HG02981 (cell line): ENCODE results near the gene DAB2IP.
"Not testable (repeated sequence)": the region's sequence is repeated elsewhere in the genome, so short reads cannot be mapped to it uniquely, and the experiment has no call there.

ENCODE experiments used
- ATAC-seq: cut with Tn5 transposase; IDR thresholded peaks from one replicate; pipeline ENCODE4 v1.9.1; 2021; ENCODE audit warnings: mild to moderate bottlenecking, moderate library complexity; ENCODE audit not compliant: unreplicated experiment

Gene DAB2IP

GRCh38 chr9:121643473-121643872 is 8.0 kb upstream of the DAB2IP start:
- no peak for ATAC-seq

- ATAC-seq = not testable (repeated sequence)
Observed at GRCh38 chr9:121644040-121644439, 7.4 kb upstream of the DAB2IP start.

- ATAC-seq = no peak
Observed at GRCh38 chr9:121645003-121645402, 6.4 kb upstream of the DAB2IP start.

- ATAC-seq = no peak
Observed at GRCh38 chr9:121645853-121646807, 5.3 kb upstream of the DAB2IP start.

GRCh38 chr9:121646992-121647391 is 4.4 kb upstream of the DAB2IP start:
- ATAC-seq = no peak

- ATAC-seq = no peak
Observed at GRCh38 chr9:121648172-121648571, 3.3 kb upstream of the DAB2IP start.

GRCh38 chr9:121648799-121649198 is 2.6 kb upstream of the DAB2IP start:
- no peak for ATAC-seq

GRCh38 chr9:121649476-121650216 is 1.8 kb upstream of the DAB2IP start:
- no peak for ATAC-seq

GRCh38 chr9:121650217-121651007 is 1.0 kb upstream of the DAB2IP start:
- no peak for ATAC-seq

GRCh38 chr9:121651008-121651294 is 483 bp upstream of the DAB2IP start:
- no peak for ATAC-seq

GRCh38 chr9:121652021-121652837 is 795 bp downstream of the DAB2IP start:
- ATAC-seq = no peak

GRCh38 chr9:121652838-121653231 is 1.4 kb downstream of the DAB2IP start:
- ATAC-seq = no peak

- no peak for ATAC-seq
Observed at GRCh38 chr9:121654499-121655140, 3.2 kb downstream of the DAB2IP start.

GRCh38 chr9:121655231-121655755 is 3.9 kb downstream of the DAB2IP start:
- no peak for ATAC-seq

GRCh38 chr9:121656941-121657470 is 5.6 kb downstream of the DAB2IP start:
- no peak for ATAC-seq

- ATAC-seq = no peak
Observed at GRCh38 chr9:121658166-121658565, 6.7 kb downstream of the DAB2IP start.

- no peak for ATAC-seq
Observed at GRCh38 chr9:121658591-121658990, 7.2 kb downstream of the DAB2IP start.

GRCh38 chr9:121660367-121660766 is 8.9 kb downstream of the DAB2IP start:
- ATAC-seq = no peak

- ATAC-seq = no peak
Observed at GRCh38 chr9:121660876-121661275, 9.4 kb downstream of the DAB2IP start.

- ATAC-seq = no peak
Observed at GRCh38 chr9:121661328-121661727, 9.9 kb downstream of the DAB2IP start.
